ENCODE results near the gene SNTG2. TPM values are rescaled to one million over a fixed set of nuclear protein-coding genes. Genes with fewer than 3 reads are reported as not detected.
A peak's percentile ranks its signal among the peaks of the same experiment; 100 is the strongest.

SNTG2 gene
- total RNA-seq, 4 donors from 2014 or later: 4.2 to 14.2 (median 9.2) TPM

DNA sequence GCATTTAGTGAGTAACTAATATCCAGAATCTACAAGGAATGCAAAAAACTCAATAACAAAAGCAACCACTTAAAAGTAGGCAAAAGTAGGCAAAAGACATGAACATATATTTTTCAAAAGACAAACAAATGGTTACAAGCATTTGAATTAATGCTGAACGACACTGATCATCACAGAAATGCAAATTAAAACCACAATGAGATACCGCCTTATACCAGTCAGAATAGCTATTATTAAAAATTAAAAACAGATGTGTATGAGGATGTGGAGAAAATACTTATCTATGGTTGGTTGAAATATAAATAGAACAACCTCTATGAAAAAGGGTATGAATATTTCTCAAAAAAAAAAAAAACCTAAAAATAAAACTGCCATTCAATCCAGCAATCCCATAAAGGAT, 51.7 kb downstream of the SNTG2 start:
- no peak for DNase-seq
- no peaks in the 10 kb centered on the region for H3K36me3 ChIP-seq
- no peak overlapping the region for H3K4me3 ChIP-seq (replicated peaks in 1 of 3)
- no peaks in the 10 kb centered on the region for H3K27me3 ChIP-seq
- no peak for TF ChIP-seq POLR2A (IDR thresholded peaks at IDR 0.05)
- TF ChIP-seq, protein P1, sequence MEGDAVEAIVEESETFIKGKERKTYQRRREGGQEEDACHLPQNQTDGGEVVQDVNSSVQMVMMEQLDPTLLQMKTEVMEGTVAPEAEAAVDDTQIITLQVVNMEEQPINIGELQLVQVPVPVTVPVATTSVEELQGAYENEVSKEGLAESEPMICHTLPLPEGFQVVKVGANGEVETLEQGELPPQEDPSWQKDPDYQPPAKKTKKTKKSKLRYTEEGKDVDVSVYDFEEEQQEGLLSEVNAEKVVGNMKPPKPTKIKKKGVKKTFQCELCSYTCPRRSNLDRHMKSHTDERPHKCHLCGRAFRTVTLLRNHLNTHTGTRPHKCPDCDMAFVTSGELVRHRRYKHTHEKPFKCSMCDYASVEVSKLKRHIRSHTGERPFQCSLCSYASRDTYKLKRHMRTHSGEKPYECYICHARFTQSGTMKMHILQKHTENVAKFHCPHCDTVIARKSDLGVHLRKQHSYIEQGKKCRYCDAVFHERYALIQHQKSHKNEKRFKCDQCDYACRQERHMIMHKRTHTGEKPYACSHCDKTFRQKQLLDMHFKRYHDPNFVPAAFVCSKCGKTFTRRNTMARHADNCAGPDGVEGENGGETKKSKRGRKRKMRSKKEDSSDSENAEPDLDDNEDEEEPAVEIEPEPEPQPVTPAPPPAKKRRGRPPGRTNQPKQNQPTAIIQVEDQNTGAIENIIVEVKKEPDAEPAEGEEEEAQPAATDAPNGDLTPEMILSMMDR (IDR thresholded peaks at IDR 0.05): no peak
- WGBS, 2 donors: 82 to 85% methylated on average over 2 of the region's 2 CpGs
- H3K9me3 ChIP-seq: no peaks in the 10 kb centered on the region
- no peaks in the 10 kb centered on the region for H3K4me1 ChIP-seq
- intact Hi-C loops (cut with DNase I): no loop called here
- no peak overlapping the region for H3K27ac ChIP-seq

DNA sequence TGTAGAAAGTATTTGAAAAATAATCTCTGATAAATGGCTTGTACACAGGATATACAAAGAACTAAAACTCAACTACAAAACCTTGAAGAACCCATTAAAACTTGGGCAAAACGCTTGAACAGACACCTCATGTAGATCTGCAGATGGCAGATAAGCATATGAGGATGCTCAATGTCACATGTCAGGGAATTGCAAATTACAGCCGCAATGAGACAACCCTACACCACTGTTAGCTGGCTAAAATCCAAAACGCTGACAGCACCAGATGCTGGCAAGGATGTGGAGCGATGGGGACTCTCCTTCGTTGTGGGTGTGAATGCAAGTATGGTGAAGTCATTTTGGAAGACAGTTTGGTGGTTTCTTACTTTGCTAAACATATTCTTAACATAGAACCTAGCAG, 53.7 kb downstream of the SNTG2 start:
- no peaks in the 10 kb centered on the region for H3K27me3 ChIP-seq
- TF ChIP-seq, protein P1 (IDR thresholded peaks at IDR 0.05): no peak
- no peak for TF ChIP-seq POLR2A (IDR thresholded peaks at IDR 0.05)
- DNase-seq: no peak
- no peak overlapping the region for H3K27ac ChIP-seq
- intact Hi-C loops (cut with DNase I): no loop called here
- no peaks in the 10 kb centered on the region for H3K9me3 ChIP-seq
- H3K4me1 ChIP-seq: no peaks in the 10 kb centered on the region
- no peaks in the 10 kb centered on the region for H3K36me3 ChIP-seq
- no peak overlapping the region for H3K4me3 ChIP-seq (replicated peaks in 1 of 3)
- 85 to 89% methylated on average over 5 of the region's 5 CpGs for WGBS, 2 donors

DNA sequence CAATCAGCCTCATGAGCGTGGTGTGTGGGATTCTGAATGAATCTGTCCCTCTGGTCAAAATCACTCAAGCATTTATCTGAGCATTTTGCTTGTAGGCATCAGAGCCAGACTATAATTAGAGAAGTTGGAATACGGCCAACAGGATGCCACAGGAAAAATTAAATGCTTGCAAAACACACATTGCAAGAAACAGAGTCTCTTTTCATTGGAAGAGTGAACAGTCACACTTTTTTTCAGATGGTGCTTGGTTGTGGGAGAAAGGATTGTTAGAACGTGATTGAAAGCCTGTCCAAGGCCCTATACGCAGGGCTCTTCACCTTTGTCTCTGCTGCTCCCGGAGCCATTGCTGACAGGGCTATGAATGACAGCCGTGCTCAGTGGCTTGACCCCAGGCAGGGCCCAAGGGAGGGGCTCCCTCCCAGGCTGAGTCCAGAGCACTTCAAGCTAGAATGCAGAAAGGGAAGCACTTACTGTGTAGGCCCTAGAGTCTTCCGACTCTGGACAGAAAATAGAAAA, 59.8 kb downstream of the SNTG2 start:
- 27 to 28% methylated on average over 7 of the region's 7 CpGs for WGBS, 2 donors
- TF ChIP-seq, protein P1 (IDR thresholded peaks at IDR 0.05): no peak
- TF ChIP-seq POLR2A (IDR thresholded peaks at IDR 0.05): no peak
- intact Hi-C loops (cut with DNase I): no loop called here

DNA sequence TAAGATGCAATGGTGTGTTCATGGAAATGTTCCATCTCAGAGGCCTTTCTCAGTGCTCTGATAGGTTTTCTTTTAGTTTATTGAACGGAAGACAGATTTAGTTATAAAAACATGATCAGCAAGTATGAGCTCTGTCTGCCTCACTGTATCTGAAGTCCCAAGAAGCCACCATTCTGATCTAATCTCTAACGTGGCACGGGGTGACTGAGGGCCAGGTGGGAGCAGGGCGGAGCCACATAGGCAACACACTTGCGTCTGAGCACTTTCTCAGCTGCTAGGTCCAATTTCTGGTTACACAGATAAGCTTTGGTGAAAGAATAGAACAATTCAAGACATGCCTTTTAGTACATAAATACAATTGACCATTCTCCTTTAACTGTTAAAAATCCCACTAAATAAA, 60.4 kb downstream of the SNTG2 start:
- 69 to 75% methylated on average over 5 of the region's 5 CpGs for WGBS, 2 donors
- no peaks in the 10 kb centered on the region for H3K27me3 ChIP-seq

More for the DNA sequence above, 59.8 kb downstream of the SNTG2 start:
- H3K4me1 ChIP-seq: peaks cover 4 to 12% of the 10 kb centered on the region in 2 donors
- H3K27ac ChIP-seq: no peak overlapping the region
- H3K4me3 ChIP-seq (replicated peaks in 1 of 3): no peak overlapping the region
- no peaks in the 10 kb centered on the region for H3K9me3 ChIP-seq
- H3K36me3 ChIP-seq: no peaks in the 10 kb centered on the region
- DNase-seq: peak; percentile 32 to 35
- H3K27me3 ChIP-seq: no peaks in the 10 kb centered on the region

DNA sequence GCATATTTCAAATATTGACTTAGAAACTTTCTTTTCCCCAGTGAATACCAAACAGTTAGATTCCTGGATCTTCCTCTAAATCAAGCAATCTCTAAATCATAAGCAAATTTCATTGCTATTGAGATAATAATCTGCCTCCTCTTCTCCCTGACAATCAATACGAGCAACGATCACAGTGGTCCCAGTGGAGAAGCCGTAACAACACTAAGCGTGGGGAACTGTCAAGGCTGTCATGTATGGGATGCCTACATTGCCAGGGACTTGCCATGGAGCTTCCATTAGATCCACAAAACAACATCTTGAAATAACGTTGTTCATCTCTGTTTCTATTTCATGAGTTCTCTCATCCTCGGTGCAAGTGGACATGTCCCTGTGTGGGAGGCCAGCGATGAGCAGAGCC, 61.3 kb downstream of the SNTG2 start:
- Histone ChIP-seq H3K4me3 (replicated peaks in 1 of 3) (no peak overlapping the region), H3K27ac (no peak overlapping the region), H3K9me3 (no peaks in the 10 kb centered on the region), H3K4me1 (peaks cover 4 to 12% of the 10 kb centered on the region in 2 donors), H3K27me3 (no peaks in the 10 kb centered on the region), H3K36me3 (no peaks in the 10 kb centered on the region)
- 96 to 97% methylated on average over 7 of the region's 7 CpGs for WGBS, 2 donors
- intact Hi-C loops (cut with DNase I): no loop called here
- TF ChIP-seq, protein P1 (IDR thresholded peaks at IDR 0.05): no peak
- TF ChIP-seq POLR2A (IDR thresholded peaks at IDR 0.05): no peak
- no peak for DNase-seq

More for the DNA sequence above, 60.4 kb downstream of the SNTG2 start:
- H3K9me3 ChIP-seq: no peaks in the 10 kb centered on the region
- no peak overlapping the region for H3K4me3 ChIP-seq (replicated peaks in 1 of 3)
- no peak for DNase-seq
- H3K27ac ChIP-seq: no peak overlapping the region
- intact Hi-C loops (cut with DNase I): no loop called here
- no peaks in the 10 kb centered on the region for H3K36me3 ChIP-seq
- H3K4me1 ChIP-seq: peaks cover 4 to 12% of the 10 kb centered on the region in 2 donors
- TF ChIP-seq, protein P1 (IDR thresholded peaks at IDR 0.05): no peak
- TF ChIP-seq POLR2A (IDR thresholded peaks at IDR 0.05): no peak
